HG02943 (cell line): ENCODE data around the gene RUFY3.
"Not testable (repeated sequence)": the region's sequence is repeated elsewhere in the genome, so short reads cannot be mapped to it uniquely, and the experiment has no call there.

ENCODE experiments used
- ATAC-seq: cut with Tn5 transposase; IDR thresholded peaks from one replicate; pipeline ENCODE4 v1.9.1; 2021; ENCODE audit warnings: mild to moderate bottlenecking, low read depth, moderate library complexity; ENCODE audit not compliant: unreplicated experiment

The RUFY3 gene

DNA sequence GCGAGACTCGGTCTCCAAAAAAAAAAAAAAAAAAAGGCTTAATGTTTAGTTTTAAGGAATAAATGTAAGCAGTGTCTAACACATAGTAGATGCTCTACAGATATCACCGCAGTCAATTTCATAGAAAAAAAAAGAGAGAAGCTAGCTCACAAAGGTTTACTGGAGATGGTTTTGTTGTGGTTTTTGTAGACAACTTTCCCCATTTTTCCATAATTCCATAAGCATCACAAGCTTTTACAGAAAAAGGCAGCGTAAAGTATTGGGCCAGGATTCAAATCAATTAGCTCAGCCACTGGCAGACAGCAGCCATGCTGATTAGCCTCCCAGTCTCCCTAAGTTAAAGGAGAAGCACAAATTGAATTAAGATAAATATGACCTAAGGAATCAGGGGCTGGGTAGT, 116.4 kb downstream of the RUFY3 start:
- no peak for ATAC-seq

GRCh38 chr4:70838666-70839588, 117.2 kb downstream of the RUFY3 start:
- peak; percentile 53 for ATAC-seq

DNA sequence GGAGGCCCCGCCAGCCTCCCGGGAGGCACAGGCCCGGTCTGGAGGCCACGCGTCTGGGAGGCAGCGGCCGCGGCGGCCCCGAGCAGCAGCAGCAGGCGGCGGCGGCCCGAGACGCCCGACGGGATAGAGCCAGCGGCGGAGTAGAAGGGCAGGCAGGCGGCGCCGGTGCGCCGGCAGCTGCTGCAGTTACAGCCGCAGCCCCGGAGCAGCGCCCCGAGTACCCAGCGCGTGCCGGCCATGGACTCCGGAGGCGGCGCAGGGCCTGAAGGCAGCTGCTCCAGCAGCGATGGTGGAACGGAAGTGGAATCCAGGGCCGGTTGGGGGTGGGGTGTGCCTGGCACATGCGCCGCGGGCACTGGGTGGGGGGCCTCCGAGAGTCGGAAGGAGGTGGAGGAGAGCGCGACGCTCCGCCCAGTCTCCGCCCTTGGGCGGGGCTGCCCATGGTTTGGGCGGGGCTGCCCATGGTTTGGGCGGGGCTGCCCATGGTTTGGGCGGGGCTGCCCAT, 117.9 kb downstream of the RUFY3 start, which contains the start of gene GRSF1:
Gene GRSF1 (minus strand): TSS at position 302 of the 505 bp plus-strand sequence. CDS start 63 bp downstream, at position 239.
- peak; percentile 68 for ATAC-seq

DNA sequence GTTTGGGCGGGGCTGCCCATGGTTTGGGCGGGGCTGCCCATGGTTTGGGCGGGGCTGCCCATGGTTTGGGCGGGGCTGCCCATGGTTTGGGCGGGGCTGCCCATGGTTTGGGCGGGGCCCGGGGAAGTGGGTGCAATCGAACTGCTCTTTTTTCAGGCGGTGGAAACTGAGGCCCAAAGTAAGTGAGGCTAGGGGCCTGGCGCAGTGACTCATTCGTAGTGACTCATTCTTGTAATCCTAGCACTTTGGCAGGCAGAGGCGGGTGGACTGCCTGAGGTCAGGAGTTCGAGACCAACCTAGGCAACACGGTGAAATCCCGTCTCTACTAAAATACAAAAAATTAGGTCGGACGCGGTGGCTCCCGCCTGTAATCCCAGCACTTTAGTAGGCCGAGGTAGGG, 118.4 kb downstream of the RUFY3 start:
- ATAC-seq = not testable (repeated sequence)

GRCh38 chr4:70840631-70841030, 118.9 kb downstream of the RUFY3 start:
- ATAC-seq = not testable (repeated sequence)

DNA sequence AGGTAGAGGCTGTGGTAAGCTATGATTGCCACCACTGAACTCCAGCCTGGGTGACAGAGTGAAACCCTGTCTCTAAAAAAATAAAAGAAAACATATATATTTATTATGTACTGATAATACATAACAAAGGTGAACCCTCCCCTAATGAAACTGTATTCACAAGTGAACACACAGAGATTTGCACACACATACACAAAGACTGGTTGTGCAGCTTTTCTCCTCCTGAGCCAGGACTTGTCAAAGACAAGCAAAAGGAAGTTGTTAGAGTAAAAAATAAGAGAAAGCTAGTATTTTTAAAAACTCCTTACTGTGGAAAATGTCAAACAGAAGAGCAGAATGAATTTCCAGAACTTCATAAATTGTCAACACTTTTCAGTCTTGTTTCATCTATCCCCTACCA, 119.4 kb downstream of the RUFY3 start:
- ATAC-seq = no peak

DNA sequence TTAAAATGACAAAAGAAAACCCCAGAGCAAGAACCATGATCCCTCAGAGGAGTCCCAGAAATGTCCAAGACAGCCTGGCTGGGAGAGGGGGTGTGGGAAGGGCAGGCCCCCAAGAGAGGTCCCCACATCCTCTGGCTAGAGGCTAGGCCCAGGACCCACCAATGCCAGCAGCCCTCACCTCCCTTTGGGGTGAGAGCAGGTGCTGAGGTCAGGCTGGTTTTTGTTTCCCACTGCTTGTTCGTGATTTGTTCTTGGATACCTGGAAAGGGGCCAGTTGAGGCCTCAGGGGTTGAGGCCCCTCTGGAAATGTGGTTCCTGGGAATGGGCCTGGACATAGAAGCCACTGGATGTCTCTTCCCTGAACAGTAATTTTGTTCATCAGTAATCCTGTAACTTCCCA, 120.2 kb downstream of the RUFY3 start:
- ATAC-seq = no peak

DNA sequence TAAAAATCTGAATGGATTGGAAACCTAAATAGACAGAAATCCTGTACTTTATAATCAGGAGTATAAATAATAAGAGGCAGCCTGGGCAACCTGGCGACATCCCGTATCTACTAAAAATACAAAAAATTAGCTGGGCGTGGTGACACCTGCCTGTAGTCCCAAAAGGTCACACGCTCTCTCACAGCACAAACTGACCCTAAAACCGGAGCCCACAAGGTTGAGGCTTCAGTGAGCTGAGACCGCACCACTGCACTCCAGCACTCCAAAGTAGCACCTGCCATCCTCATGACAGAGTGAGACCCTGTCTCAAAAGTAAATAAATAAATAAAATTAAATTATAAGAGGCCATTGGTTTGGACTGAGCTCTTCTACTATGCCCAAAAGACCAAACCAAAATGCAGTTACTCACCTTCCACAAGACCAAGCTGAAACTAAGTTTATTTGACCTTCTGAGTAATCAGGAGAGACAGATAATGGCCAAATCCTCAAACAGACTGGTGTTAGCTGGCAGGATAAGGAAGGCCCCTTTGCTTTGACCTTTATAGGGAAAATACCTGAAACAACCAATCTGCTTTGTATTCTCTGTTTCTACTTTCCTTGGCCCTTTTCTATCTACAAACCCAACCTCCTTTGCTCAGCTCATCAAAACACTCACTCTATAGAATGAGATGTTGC, 121.1 kb downstream of the RUFY3 start:
- ATAC-seq = no peak

- no peak for ATAC-seq
These were observed 122.4 kb downstream of the RUFY3 start for GRCh38 chr4:70844180-70844579.

DNA sequence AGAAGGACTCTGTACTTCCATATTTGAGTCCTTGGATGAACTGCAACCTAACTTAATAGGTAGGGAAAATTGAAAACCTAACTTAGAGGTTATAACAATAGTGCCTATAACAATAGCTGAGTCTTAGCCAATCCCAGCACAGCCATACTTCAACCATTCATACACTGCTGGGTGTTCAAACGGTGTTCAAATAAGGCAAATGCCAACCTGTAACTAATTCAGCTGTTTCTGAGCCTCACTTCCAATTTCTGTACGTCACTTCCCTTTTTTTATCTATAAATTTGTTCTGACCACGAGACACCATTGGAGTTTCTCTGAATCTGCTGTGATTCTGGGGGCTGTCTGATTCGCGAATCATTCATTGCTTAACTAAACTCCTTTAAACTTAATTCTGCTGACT, 127.5 kb downstream of the RUFY3 start:
- no peak for ATAC-seq

DNA sequence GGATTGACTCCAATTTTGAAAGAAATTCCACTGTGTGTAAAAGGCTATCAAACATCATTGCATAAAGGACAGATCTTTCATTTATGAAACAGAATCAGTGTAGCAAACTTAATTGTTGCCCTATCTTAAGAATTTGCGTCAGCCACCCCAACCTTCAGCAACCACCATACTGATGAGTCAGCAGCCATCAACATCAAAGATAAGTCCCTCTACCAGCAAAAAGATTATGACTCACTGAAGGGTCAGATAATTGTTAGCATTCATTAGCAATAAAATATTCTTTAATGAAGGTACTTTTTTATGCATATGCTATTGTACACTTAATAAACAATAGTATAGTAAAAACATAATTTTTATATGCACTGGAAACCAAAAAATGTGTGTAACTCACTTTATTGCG, 133.7 kb downstream of the RUFY3 start:
- no peak for ATAC-seq
